Karpas-422 (cell line): ENCODE data around the gene TLX1. TPM values are rescaled to one million over a fixed set of nuclear protein-coding genes. Genes with fewer than 3 reads are reported as not detected.

Experiments used
- DNase-seq: peaks from one replicate; pipeline ENCODE4 v3.0.0-alpha.2; 2015
- H2AFZ ChIP-seq: fragments of 200-600 bp; sonication (generic); 2 replicates; pipeline ENCODE4 v1.6.1; 2014; ENCODE audit warnings: antibody characterized with exemption, low read length, mixed read lengths
- H3K27ac ChIP-seq: fragments of 200-600 bp; sonication (generic); 2 replicates; pipeline ENCODE4 v1.5.1; 2014; ENCODE audit warnings: mild to moderate bottlenecking, low read length, moderate library complexity
- H3K27me3 ChIP-seq: fragments of 200-600 bp; sonication (generic); 2 replicates; pipeline ENCODE4 v1.6.1; 2014; ENCODE audit warnings: low read length, mixed read lengths
- H3K36me3 ChIP-seq: fragments of 200-600 bp; sonication (generic); 2 replicates; pipeline ENCODE4 v1.6.1; 2014; ENCODE audit warnings: low read length, mixed read lengths; ENCODE audit not compliant: insufficient read depth
- H3K4me1 ChIP-seq: fragments of 200-600 bp; sonication (generic); 2 replicates; pipeline ENCODE4 v1.6.1; 2014; ENCODE audit warnings: mild to moderate bottlenecking, low read length, mixed read lengths
- H3K4me2 ChIP-seq: fragments of 200-600 bp; sonication (generic); 2 replicates; pipeline ENCODE4 v1.6.1; 2014; ENCODE audit warnings: low read length, low read depth, mild to moderate bottlenecking; ENCODE audit not compliant: poor library complexity, severe bottlenecking
- H3K4me3 ChIP-seq: fragments of 200-600 bp; sonication (generic); 2 replicates; pipeline ENCODE4 v1.5.1; 2014; ENCODE audit warnings: mild to moderate bottlenecking, antibody characterized with exemption, low read length, mixed read lengths
- H3K79me2 ChIP-seq: fragments of 200-600 bp; sonication (generic); 2 replicates; pipeline ENCODE4 v1.6.1; 2014; ENCODE audit warnings: mild to moderate bottlenecking, low read length, mixed read lengths
- H3K9ac ChIP-seq: fragments of 200-600 bp; sonication (generic); 2 replicates; pipeline ENCODE4 v1.6.0; 2014; ENCODE audit warnings: low read length
- H3K9me2 ChIP-seq: fragments of 200-600 bp; sonication (generic), shearing (Covaris generic); replicated peaks from 2 replicates; pipeline ENCODE4 v1.6.0; 2014; ENCODE audit warnings: mild to moderate bottlenecking, low read length, moderate library complexity; ENCODE audit not compliant: insufficient read depth
- H3K9me3 ChIP-seq: fragments of 300-700, 200-600 bp; sonication (generic); 2 replicates; pipeline ENCODE4 v1.6.1; 2014; ENCODE audit warnings: low read length, mixed read lengths
- H4K20me1 ChIP-seq: fragments of 200-600 bp; sonication (generic); 2 replicates; pipeline ENCODE4 v1.6.1; 2014; ENCODE audit warnings: mild to moderate bottlenecking, antibody characterized with exemption, low read length, low read depth; ENCODE audit not compliant: insufficient read depth
- total RNA-seq: library from RNA; depleted of rRNA; stranded (reverse); fragments of >200 nt; shearing (Covaris generic); gene quantifications from 2 replicates; pipeline ENCODE4 v1.2.3, GENCODE V29; 2014; ENCODE audit warnings: low replicate concordance

TLX1 gene
- total RNA-seq, 1 experiment from 2014 or later, result not detected

GRCh38 chr10:101116754-101117153 lies 14.3 kb upstream of the TLX1 start:
- H3K27me3 ChIP-seq, result no peaks in the 10 kb centered on the region

GRCh38 chr10:101118031-101118430 lies 13.1 kb upstream of the TLX1 start:
- Histone ChIP-seq H3K4me3 (no peak overlapping the region), H3K4me1 (0 out of 2 replicates have a peak, but pooled peaks cover 4% of the 10 kb centered on the region), H3K36me3 (no peaks in the 10 kb centered on the region), H3K27me3 (no peaks in the 10 kb centered on the region), H3K9me2 (no peaks in the 10 kb centered on the region), H2AFZ (no peak overlapping the region), H4K20me1 (no peaks in the 10 kb centered on the region), H3K27ac (no peak overlapping the region), H3K79me2 (no peaks in the 10 kb centered on the region), H3K9ac (no peak overlapping the region), H3K9me3 (no peaks in the 10 kb centered on the region), H3K4me2 (no peak overlapping the region)
- no peak for DNase-seq

More at GRCh38 chr10:101116754-101117153, 14.3 kb upstream of the TLX1 start:
- Histone ChIP-seq H3K4me1 (0 out of 2 replicates have a peak, but pooled peaks cover 4% of the 10 kb centered on the region), H3K27ac (no peak overlapping the region), H3K4me2 (no peak overlapping the region), H3K79me2 (no peaks in the 10 kb centered on the region), H3K9me2 (no peaks in the 10 kb centered on the region), H2AFZ (no peak overlapping the region), H3K9me3 (no peaks in the 10 kb centered on the region), H3K4me3 (no peak overlapping the region), H3K36me3 (no peaks in the 10 kb centered on the region), H3K9ac (no peak overlapping the region), H4K20me1 (no peaks in the 10 kb centered on the region)
- no peak for DNase-seq

- no peaks in the 10 kb centered on the region for H3K27me3 ChIP-seq
- H3K27ac ChIP-seq, result no peak overlapping the region
- no peaks in the 10 kb centered on the region for H3K9me2 ChIP-seq
- no peaks in the 10 kb centered on the region for H3K4me1 ChIP-seq
- H3K4me3 ChIP-seq, result no peak overlapping the region
- no peak overlapping the region for H2AFZ ChIP-seq
- H3K9me3 ChIP-seq, result no peaks in the 10 kb centered on the region
- no peak for DNase-seq
- no peaks in the 10 kb centered on the region for H3K79me2 ChIP-seq
- no peaks in the 10 kb centered on the region for H3K36me3 ChIP-seq
- H3K4me2 ChIP-seq, result no peak overlapping the region
- H3K9ac ChIP-seq, result no peak overlapping the region
- no peaks in the 10 kb centered on the region for H4K20me1 ChIP-seq
Measured at GRCh38 chr10:101120520-101120883, 10.6 kb upstream of the TLX1 start.

- no peak overlapping the region for H2AFZ ChIP-seq
Measured at GRCh38 chr10:101120884-101121653, 10.0 kb upstream of the TLX1 start.

GRCh38 chr10:101121654-101122031 lies 9.5 kb upstream of the TLX1 start:
- Histone ChIP-seq H3K36me3 (no peaks in the 10 kb centered on the region), H3K4me3 (no peak overlapping the region), H3K9me3 (no peaks in the 10 kb centered on the region), H3K79me2 (no peaks in the 10 kb centered on the region), H3K27me3 (no peaks in the 10 kb centered on the region), H3K9ac (no peak overlapping the region), H3K4me2 (no peak overlapping the region), H3K4me1 (no peaks in the 10 kb centered on the region), H4K20me1 (no peaks in the 10 kb centered on the region), H2AFZ (no peak overlapping the region), H3K27ac (no peak overlapping the region), H3K9me2 (no peaks in the 10 kb centered on the region)
- no peak for DNase-seq

More at GRCh38 chr10:101120884-101121653, 10.0 kb upstream of the TLX1 start:
- Histone ChIP-seq H3K9me2 (no peaks in the 10 kb centered on the region), H4K20me1 (no peaks in the 10 kb centered on the region), H3K27ac (no peak overlapping the region), H3K4me2 (no peak overlapping the region), H3K9me3 (no peaks in the 10 kb centered on the region), H3K4me3 (no peak overlapping the region), H3K79me2 (no peaks in the 10 kb centered on the region), H3K9ac (no peak overlapping the region), H3K27me3 (no peaks in the 10 kb centered on the region), H3K4me1 (no peaks in the 10 kb centered on the region), H3K36me3 (no peaks in the 10 kb centered on the region)
- no peak for DNase-seq

- no peaks in the 10 kb centered on the region for H3K9me2 ChIP-seq
- no peak for DNase-seq
- no peaks in the 10 kb centered on the region for H3K79me2 ChIP-seq
- H3K36me3 ChIP-seq, result no peaks in the 10 kb centered on the region
- no peak overlapping the region for H3K27ac ChIP-seq
- H3K4me2 ChIP-seq, result no peak overlapping the region
- no peak overlapping the region for H3K4me3 ChIP-seq
- H2AFZ ChIP-seq, result no peak overlapping the region
- H4K20me1 ChIP-seq, result no peaks in the 10 kb centered on the region
- H3K9ac ChIP-seq, result no peak overlapping the region
- H3K27me3 ChIP-seq, result no peaks in the 10 kb centered on the region
- no peaks in the 10 kb centered on the region for H3K9me3 ChIP-seq
- no peaks in the 10 kb centered on the region for H3K4me1 ChIP-seq
Measured at GRCh38 chr10:101122270-101123084, 8.6 kb upstream of the TLX1 start.

GRCh38 chr10:101123085-101123814 lies 7.8 kb upstream of the TLX1 start:
- H3K9me2 ChIP-seq, result no peaks in the 10 kb centered on the region
- no peak for DNase-seq
- H3K4me2 ChIP-seq, result no peak overlapping the region
- H2AFZ ChIP-seq, result no peak overlapping the region
- H3K4me1 ChIP-seq, result no peaks in the 10 kb centered on the region
- no peaks in the 10 kb centered on the region for H4K20me1 ChIP-seq
- H3K36me3 ChIP-seq, result no peaks in the 10 kb centered on the region
- no peaks in the 10 kb centered on the region for H3K27me3 ChIP-seq
- H3K4me3 ChIP-seq, result no peak overlapping the region
- no peaks in the 10 kb centered on the region for H3K79me2 ChIP-seq
- no peak overlapping the region for H3K27ac ChIP-seq
- H3K9me3 ChIP-seq, result no peaks in the 10 kb centered on the region
- H3K9ac ChIP-seq, result no peak overlapping the region
